LNCaP clone FGC (cell line): ENCODE results near the gene USP22.
"Not testable (repeated sequence)": the region's sequence is repeated elsewhere in the genome, so short reads cannot be mapped to it uniquely, and the experiment has no call there.

Experiments used
- DNase-seq: peaks from one replicate; pipeline ENCODE4 v3.0.0-alpha.2; 2011; ENCODE audit warnings: low read depth
- H3K4me3 ChIP-seq: 2 replicates; pipeline ENCODE4 v1.5.1; 2011; ENCODE audit warnings: mild to moderate bottlenecking, low read depth, low read length, control low read depth
- TF ChIP-seq, protein P1 (sequence below): IDR thresholded peaks from 2 replicates; pipeline ENCODE4 v1.5.1; 2012; ENCODE audit warnings: mild to moderate bottlenecking; ENCODE audit not compliant: control insufficient read depth, insufficient read depth; ENCODE audit errors: extremely low read depth

Gene USP22

GRCh38 chr17:21042458-21043295 is at the start of gene USP22:
USP22 (minus strand) TSS chr17:21043011; CDS start chr17:21042835, 176 bp downstream.
- DNase-seq: no peak
- peak within 1 kb of the TSS; percentile 94 for H3K4me3 ChIP-seq
- TF ChIP-seq, protein P1, sequence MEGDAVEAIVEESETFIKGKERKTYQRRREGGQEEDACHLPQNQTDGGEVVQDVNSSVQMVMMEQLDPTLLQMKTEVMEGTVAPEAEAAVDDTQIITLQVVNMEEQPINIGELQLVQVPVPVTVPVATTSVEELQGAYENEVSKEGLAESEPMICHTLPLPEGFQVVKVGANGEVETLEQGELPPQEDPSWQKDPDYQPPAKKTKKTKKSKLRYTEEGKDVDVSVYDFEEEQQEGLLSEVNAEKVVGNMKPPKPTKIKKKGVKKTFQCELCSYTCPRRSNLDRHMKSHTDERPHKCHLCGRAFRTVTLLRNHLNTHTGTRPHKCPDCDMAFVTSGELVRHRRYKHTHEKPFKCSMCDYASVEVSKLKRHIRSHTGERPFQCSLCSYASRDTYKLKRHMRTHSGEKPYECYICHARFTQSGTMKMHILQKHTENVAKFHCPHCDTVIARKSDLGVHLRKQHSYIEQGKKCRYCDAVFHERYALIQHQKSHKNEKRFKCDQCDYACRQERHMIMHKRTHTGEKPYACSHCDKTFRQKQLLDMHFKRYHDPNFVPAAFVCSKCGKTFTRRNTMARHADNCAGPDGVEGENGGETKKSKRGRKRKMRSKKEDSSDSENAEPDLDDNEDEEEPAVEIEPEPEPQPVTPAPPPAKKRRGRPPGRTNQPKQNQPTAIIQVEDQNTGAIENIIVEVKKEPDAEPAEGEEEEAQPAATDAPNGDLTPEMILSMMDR: no peak

- TF ChIP-seq, protein P1: no peak
- DNase-seq: no peak
- no peak overlapping the region for H3K4me3 ChIP-seq
Measured at GRCh38 chr17:21090902-21091618, 48.2 kb upstream of the USP22 start.

- no peak overlapping the region for H3K4me3 ChIP-seq
- no peak for DNase-seq
- TF ChIP-seq, protein P1: no peak
Measured at GRCh38 chr17:21089933-21090901, 47.4 kb upstream of the USP22 start.

- no peak for DNase-seq
- TF ChIP-seq, protein P1: no peak
- H3K4me3 ChIP-seq: no peak overlapping the region
Measured at GRCh38 chr17:21089145-21089544, 46.3 kb upstream of the USP22 start.

- no peak for DNase-seq
Measured at GRCh38 chr17:21085707-21086106, 42.9 kb upstream of the USP22 start.

DNA sequence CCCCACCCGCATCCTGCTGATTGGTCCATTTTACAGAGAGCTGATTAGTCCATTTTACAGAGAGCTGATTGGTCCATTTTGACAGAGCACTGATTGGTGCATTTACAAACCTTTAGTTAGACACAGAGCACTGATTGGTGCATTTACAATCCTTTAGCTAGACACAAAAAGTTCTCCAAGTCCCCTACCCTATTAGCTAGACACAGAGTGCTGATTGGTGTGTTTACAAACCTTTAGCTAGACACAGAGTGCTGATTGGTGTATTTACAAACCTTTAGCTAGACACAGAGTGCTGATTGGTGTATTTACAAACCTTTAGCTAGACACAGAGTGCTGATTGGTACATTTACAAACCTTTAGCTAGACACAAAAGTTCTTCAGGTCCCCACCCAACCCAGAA is 42.5 kb upstream of the USP22 start:
- DNase-seq: not testable (repeated sequence)

More at GRCh38 chr17:21085707-21086106, 42.9 kb upstream of the USP22 start:
- TF ChIP-seq, protein P1: no peak
- H3K4me3 ChIP-seq: no peak overlapping the region

More for the DNA sequence above, 42.5 kb upstream of the USP22 start:
- H3K4me3 ChIP-seq: not testable (repeated sequence)
